Vagina (tissue), 2 donors: ENCODE results near the gene NFATC2. TPM values are rescaled to one million over a fixed set of nuclear protein-coding genes. Genes with fewer than 3 reads are reported as not detected.

ENCODE experiments used
- DNase-seq, 2 donors: peaks; one replicate each; pipeline ENCODE4 v3.0.0-alpha.2; 2017; ENCODE audit errors: extremely low spot score in 2 of 2
- H3K27ac ChIP-seq: fragments of 200-600 bp; sonication (generic); one replicate; pipeline ENCODE4 v1.5.1; 2019
- H3K27me3 ChIP-seq: fragments of 200-600 bp; sonication (generic); one replicate; pipeline ENCODE4 v1.5.1; 2019
- H3K36me3 ChIP-seq, 2 donors: fragments of 200-600 bp; sonication (generic); one replicate each; pipeline ENCODE4 v1.5.1; 2017 to 2019
- H3K4me1 ChIP-seq: fragments of 200-600 bp; sonication (generic); one replicate; pipeline ENCODE4 v1.5.1; 2019
- H3K4me3 ChIP-seq, 2 donors: fragments of 200-600 bp; sonication (generic); 1 replicate in 1 of 2; 2 replicates in 1 of 2; pipeline ENCODE4 v1.5.1; 2016 to 2019
- H3K9me3 ChIP-seq: fragments of 200-600 bp; sonication (generic); one replicate; pipeline ENCODE4 v1.5.1; 2019
- POLR2A ChIP-seq, 2 donors: fragments of 450-650 bp; IDR thresholded peaks; one replicate each; pipeline ENCODE4 v1.6.1; 2017; ENCODE audit warnings: antibody characterized with exemption in 2 of 2, mild to moderate bottlenecking in 2 of 2, moderate library complexity in 2 of 2
- POLR2AphosphoS5 ChIP-seq, 2 donors: sonication (generic); formaldehyde crosslinking; IDR thresholded peaks; one replicate each; pipeline ENCODE4 v1.9.0; 2017; ENCODE audit warnings: antibody characterized with exemption in 2 of 2, mild to moderate bottlenecking in 2 of 2, low read depth in 1 of 2; ENCODE audit not compliant: insufficient read depth in 1 of 2
- intact Hi-C: fragments of 100-400 bp; cut with DNase I; formaldehyde crosslinking; loops from one replicate; pipeline ENCODE4 v1.15.1; 2023
- total RNA-seq: library from RNA; depleted of rRNA; stranded (reverse); fragments of >200 nt; gene quantifications from one replicate; pipeline ENCODE4 v1.2.3, GENCODE V29; 2016
- TF ChIP-seq, protein P1 (sequence below), 3 experiments: fragments of 450-650 bp in 2 of 3; fragments of 200-600 bp in 1 of 3; sonication (generic) in 1 of 3; IDR thresholded peaks; one replicate each; pipeline ENCODE4 v1.5.1; 2017 to 2019; ENCODE audit warnings: antibody characterized with exemption in 3 of 3, mild to moderate bottlenecking in 2 of 3, moderate library complexity in 2 of 3

NFATC2 gene
- total RNA-seq, 1 donor from 2014 or later: 7.4 TPM

DNA sequence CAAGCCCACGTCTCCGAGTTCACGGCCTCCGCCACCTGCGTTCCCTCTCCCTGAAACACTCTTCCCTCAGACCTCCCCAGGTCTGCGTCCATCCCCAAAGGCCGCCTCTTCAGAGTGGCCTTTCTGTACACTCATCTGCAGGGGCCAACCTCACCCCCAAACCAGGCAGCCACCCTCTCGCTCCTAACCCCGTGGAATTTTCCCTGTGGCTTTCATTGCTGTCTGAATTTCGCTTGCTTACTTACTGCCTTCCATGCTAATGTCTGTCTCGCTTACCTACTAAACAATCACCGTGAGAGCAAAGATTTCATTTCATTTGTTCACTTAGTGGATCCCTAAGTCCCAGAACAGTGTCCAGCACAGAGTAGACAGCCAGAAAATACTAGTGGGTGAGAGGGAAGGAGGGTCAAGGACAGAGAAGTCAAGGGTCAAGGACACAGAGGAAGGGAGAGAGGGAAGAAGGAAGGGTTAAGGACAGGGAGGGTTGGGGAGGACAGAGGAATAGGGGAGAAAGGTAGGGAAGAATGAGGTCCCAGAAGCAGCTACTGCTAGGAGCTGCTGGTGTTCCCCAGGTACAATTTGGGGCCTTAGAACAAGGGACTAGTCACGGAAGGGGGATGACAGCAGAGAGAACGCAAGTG is 114.7 kb downstream of the NFATC2 start:
- TF ChIP-seq, protein P1, sequence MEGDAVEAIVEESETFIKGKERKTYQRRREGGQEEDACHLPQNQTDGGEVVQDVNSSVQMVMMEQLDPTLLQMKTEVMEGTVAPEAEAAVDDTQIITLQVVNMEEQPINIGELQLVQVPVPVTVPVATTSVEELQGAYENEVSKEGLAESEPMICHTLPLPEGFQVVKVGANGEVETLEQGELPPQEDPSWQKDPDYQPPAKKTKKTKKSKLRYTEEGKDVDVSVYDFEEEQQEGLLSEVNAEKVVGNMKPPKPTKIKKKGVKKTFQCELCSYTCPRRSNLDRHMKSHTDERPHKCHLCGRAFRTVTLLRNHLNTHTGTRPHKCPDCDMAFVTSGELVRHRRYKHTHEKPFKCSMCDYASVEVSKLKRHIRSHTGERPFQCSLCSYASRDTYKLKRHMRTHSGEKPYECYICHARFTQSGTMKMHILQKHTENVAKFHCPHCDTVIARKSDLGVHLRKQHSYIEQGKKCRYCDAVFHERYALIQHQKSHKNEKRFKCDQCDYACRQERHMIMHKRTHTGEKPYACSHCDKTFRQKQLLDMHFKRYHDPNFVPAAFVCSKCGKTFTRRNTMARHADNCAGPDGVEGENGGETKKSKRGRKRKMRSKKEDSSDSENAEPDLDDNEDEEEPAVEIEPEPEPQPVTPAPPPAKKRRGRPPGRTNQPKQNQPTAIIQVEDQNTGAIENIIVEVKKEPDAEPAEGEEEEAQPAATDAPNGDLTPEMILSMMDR (IDR thresholded peaks at IDR 0.05): no peak
- no peak for TF ChIP-seq POLR2AphosphoS5 (IDR thresholded peaks at IDR 0.05; ENCODE audit: insufficient read depth in 1 of 2, low read depth in 1 of 2)
- TF ChIP-seq POLR2A (IDR thresholded peaks at IDR 0.05): no peak
- no peaks in the 10 kb centered on the region for H3K27me3 ChIP-seq

GRCh38 chr20:51426718-51427650 is 115.5 kb downstream of the NFATC2 start:
- H3K9me3 ChIP-seq: no peaks in the 10 kb centered on the region
- no peaks in the 10 kb centered on the region for H3K36me3 ChIP-seq
- intact Hi-C loops: no loop called here
- peaks cover 9% of the 10 kb centered on the region for H3K4me1 ChIP-seq
- DNase-seq: no peak
- no peak overlapping the region for H3K4me3 ChIP-seq
- no peak for TF ChIP-seq POLR2AphosphoS5 (IDR thresholded peaks at IDR 0.05; ENCODE audit: insufficient read depth in 1 of 2, low read depth in 1 of 2)
- TF ChIP-seq, protein P1 (IDR thresholded peaks at IDR 0.05): no peak
- no peak for TF ChIP-seq POLR2A (IDR thresholded peaks at IDR 0.05)
- no peaks in the 10 kb centered on the region for H3K27me3 ChIP-seq
- no peak overlapping the region for H3K27ac ChIP-seq

More for the DNA sequence above, 114.7 kb downstream of the NFATC2 start:
- H3K36me3 ChIP-seq: no peaks in the 10 kb centered on the region
- no peak overlapping the region for H3K4me3 ChIP-seq
- no peak for DNase-seq
- H3K27ac ChIP-seq: no peak overlapping the region
- peaks cover 9% of the 10 kb centered on the region for H3K4me1 ChIP-seq
- H3K9me3 ChIP-seq: no peaks in the 10 kb centered on the region
- intact Hi-C loops: no loop called here

- DNase-seq: no peak
- Histone ChIP-seq H3K4me3 (no peak overlapping the region), H3K36me3 (no peaks in the 10 kb centered on the region), H3K9me3 (no peaks in the 10 kb centered on the region), H3K4me1 (peaks cover 9% of the 10 kb centered on the region), H3K27me3 (no peaks in the 10 kb centered on the region), H3K27ac (no peak overlapping the region)
- intact Hi-C loops: no loop called here
- TF ChIP-seq, protein P1 (IDR thresholded peaks at IDR 0.05): no peak
- TF ChIP-seq POLR2A (IDR thresholded peaks at IDR 0.05) (no peak), POLR2AphosphoS5 (IDR thresholded peaks at IDR 0.05; ENCODE audit: insufficient read depth in 1 of 2, low read depth in 1 of 2) (no peak)
Measured at GRCh38 chr20:51425347-51426106, 117.0 kb downstream of the NFATC2 start.

DNA sequence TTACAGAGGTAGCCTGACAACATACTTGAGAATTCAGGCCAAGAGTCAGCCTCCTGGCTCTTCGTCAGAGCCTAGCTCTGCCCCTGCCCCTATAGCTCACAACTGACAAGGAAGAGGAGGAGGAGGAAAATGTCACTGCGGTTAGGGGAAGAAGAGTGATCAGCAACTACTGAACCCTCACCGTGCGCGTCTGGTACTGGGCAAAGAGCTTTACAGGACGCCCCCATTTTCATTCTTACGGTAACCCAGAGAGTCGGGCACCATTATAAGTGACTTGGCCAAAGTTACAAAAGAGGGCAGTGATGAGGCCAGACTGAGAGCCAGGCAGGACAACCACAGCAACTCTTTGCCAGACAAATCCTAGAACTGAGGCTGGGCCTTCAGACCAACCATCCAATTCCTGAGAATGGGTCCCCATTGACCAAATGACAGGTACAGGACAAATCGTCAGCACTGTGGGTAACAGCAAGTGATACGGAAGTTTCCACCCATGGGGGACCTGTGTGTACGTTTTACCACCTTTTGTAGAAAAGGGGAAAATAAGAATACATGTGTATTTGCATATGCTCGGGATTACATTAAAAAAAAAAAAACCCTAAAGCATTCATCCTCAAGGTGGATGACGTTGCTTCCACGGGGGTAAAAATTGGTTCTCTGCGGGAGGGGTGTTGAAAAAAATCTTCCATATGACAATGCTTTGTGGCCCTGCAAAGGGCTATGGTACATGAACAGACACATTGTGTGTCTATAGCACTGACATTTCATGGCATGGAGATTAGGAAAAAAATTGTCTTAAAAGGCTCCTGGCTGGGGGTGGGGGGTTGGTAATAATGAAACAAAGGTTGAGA is 118.0 kb downstream of the NFATC2 start:
- Histone ChIP-seq H3K4me1 (peaks cover 9% of the 10 kb centered on the region), H3K27me3 (no peaks in the 10 kb centered on the region), H3K4me3 (no peak overlapping the region), H3K27ac (no peak overlapping the region), H3K36me3 (no peaks in the 10 kb centered on the region), H3K9me3 (no peaks in the 10 kb centered on the region)
- intact Hi-C loops: no loop called here
- TF ChIP-seq POLR2AphosphoS5 (IDR thresholded peaks at IDR 0.05; ENCODE audit: insufficient read depth in 1 of 2, low read depth in 1 of 2): no peak
- TF ChIP-seq POLR2A (IDR thresholded peaks at IDR 0.05): no peak
- TF ChIP-seq, protein P1 (IDR thresholded peaks at IDR 0.05): no peak
- DNase-seq: no peak
